GM12878 (cell line): ENCODE data around the gene POLR2I. TPM values are rescaled to one million over a fixed set of nuclear protein-coding genes. Genes with fewer than 3 reads are reported as not detected.

Experiments
- BRCA1 ChIP-seq: IDR thresholded peaks from 2 replicates; pipeline ENCODE4 v1.6.1; 2011; ENCODE audit warnings: low read depth, low read length, improper control_type of control experiment
- CREB1 ChIP-seq: IDR thresholded peaks from 2 replicates; pipeline ENCODE4 v1.6.1; 2012; ENCODE audit warnings: low read depth, mild to moderate bottlenecking, inconsistent platforms
- CREM ChIP-seq: IDR thresholded peaks from 2 replicates; pipeline ENCODE4 v1.6.1; 2014; ENCODE audit warnings: antibody characterized with exemption, low read depth
- EED ChIP-seq: sonication (generic); IDR thresholded peaks from 2 replicates; pipeline ENCODE4 v1.6.1; 2016; ENCODE audit warnings: antibody characterized with exemption, low read depth
- EGR1 ChIP-seq, 2 experiments: IDR thresholded peaks; 1 replicate in 1 of 2; 2 replicates in 1 of 2; pipeline ENCODE4 v1.6.1; 2011 to 2012; ENCODE audit warnings: low read depth in 2 of 2, low read length in 2 of 2, borderline replicate concordance in 1 of 2, mild to moderate bottlenecking in 1 of 2, moderate library complexity in 1 of 2
- GABPA ChIP-seq: IDR thresholded peaks from 2 replicates; pipeline ENCODE4 v1.6.1; 2014; ENCODE audit warnings: antibody characterized with exemption, low read depth, mild to moderate bottlenecking, inconsistent platforms
- IKZF1 ChIP-seq: fragments of 450-650 bp; conservative IDR thresholded peaks from 2 replicates; pipeline ENCODE4 v1.6.1; 2017; ENCODE audit warnings: antibody characterized with exemption, mild to moderate bottlenecking
- IRF4 ChIP-seq: IDR thresholded peaks from 2 replicates; pipeline ENCODE4 v1.6.1; 2011; ENCODE audit warnings: low read depth, low read length
- IRF5 ChIP-seq: fragments of 450-650 bp; IDR thresholded peaks from 2 replicates; pipeline ENCODE4 v1.6.1; 2017; ENCODE audit warnings: borderline replicate concordance
- MXI1 ChIP-seq: fragments of 150-350 bp; IDR thresholded peaks from 2 replicates; pipeline ENCODE4 v1.6.1; 2011; ENCODE audit warnings: low read depth, mild to moderate bottlenecking, inconsistent platforms, low read length, improper control_type of control experiment
- MYB ChIP-seq: fragments of 150-350 bp; IDR thresholded peaks from 2 replicates; pipeline ENCODE4 v1.6.1; 2014; ENCODE audit warnings: mild to moderate bottlenecking, low read depth, low read length, borderline replicate concordance
- NR2C2 ChIP-seq: IDR thresholded peaks from 2 replicates; pipeline ENCODE4 v1.6.1; 2011; ENCODE audit warnings: borderline replicate concordance, low read depth; ENCODE audit not compliant: control insufficient read depth, insufficient read length
- NR2F1 ChIP-seq: fragments of 450-650 bp; conservative IDR thresholded peaks from 2 replicates; pipeline ENCODE4 v1.6.1; 2017; ENCODE audit warnings: mild to moderate bottlenecking
- PML ChIP-seq: IDR thresholded peaks from 2 replicates; pipeline ENCODE4 v1.6.1; 2012; ENCODE audit warnings: low read length, inconsistent platforms
- PRDM15 ChIP-seq: fragments of 450-650 bp; formaldehyde crosslinking; IDR thresholded peaks from 2 replicates; pipeline ENCODE4 v1.4.0; 2020; ENCODE audit warnings: mild to moderate bottlenecking, moderate library complexity
- RCOR1 ChIP-seq: conservative IDR thresholded peaks from 2 replicates; pipeline ENCODE4 v1.6.1; 2012; ENCODE audit warnings: low read depth, low read length, improper control_type of control experiment
- STAT1 ChIP-seq: fragments of 450-650 bp; conservative IDR thresholded peaks from 2 replicates; pipeline ENCODE4 v1.6.1; 2014; ENCODE audit warnings: antibody characterized with exemption, mild to moderate bottlenecking
- STAT3 ChIP-seq: IDR thresholded peaks from 2 replicates; pipeline ENCODE4 v1.6.1; 2011; ENCODE audit warnings: low read depth, low read length, improper control_type of control experiment
- TBL1XR1 ChIP-seq: IDR thresholded peaks from 2 replicates; pipeline ENCODE4 v1.6.1; 2012; ENCODE audit warnings: low read depth, low read length, improper control_type of control experiment
- ZBED1 ChIP-seq: IDR thresholded peaks from 2 replicates; pipeline ENCODE4 v1.6.1; 2016; ENCODE audit warnings: borderline replicate concordance
- ZNF384 ChIP-seq: IDR thresholded peaks from 2 replicates; pipeline ENCODE4 v1.6.1; 2012; ENCODE audit warnings: low read depth, mild to moderate bottlenecking, low read length, improper control_type of control experiment, borderline replicate concordance
- polyA plus RNA-seq, 11 experiments: library from polyadenylated mRNA; depleted of rRNA in 4 of 11; unstranded in 6 of 11; stranded (reverse) in 5 of 11; fragments of >200 nt; fragmentation: Nextera tagmentation in 4 of 11; fragmentation: Illumina TruSeq in 1 of 11; extraction: Ambion mirVana in 4 of 11; extraction: Trizol in 1 of 11; gene quantifications; 1 replicate in 1 of 11; 2 replicates in 10 of 11; pipeline versions ENCODE4 v1.2.1 to v1.2.3, GENCODE V29; 2011 to 2016; ENCODE audit warnings: inconsistent platforms in 2 of 11, missing spikeins in 2 of 11, low read depth in 1 of 11
- total RNA-seq, 4 experiments: library from RNA; depleted of rRNA in 3 of 4; stranded (reverse); fragments of >200 nt in 3 of 4; fragmentation: Illumina TruSeq in 1 of 4; extraction: Trizol in 1 of 4; gene quantifications; 2 replicates each; pipeline versions ENCODE4 v1.2.1 to v1.2.3, GENCODE V29; 2013 to 2021
- TF ChIP-seq, protein P1 (sequence below): fragments of 450-650 bp; formaldehyde crosslinking; IDR thresholded peaks from 2 replicates; pipeline ENCODE4 v1.5.0; 2022; ENCODE audit warnings: mild to moderate bottlenecking, missing genetic modification characterization

The POLR2I gene
- total and polyA plus RNA-seq, 10 of the 15 experiments (the other 5 are each of a cell fraction or from before 2014, with no cell fraction given) = 30.9 to 272 (median 202) TPM

GRCh38 chr19:36139473-36140303 is 25.0 kb upstream of the POLR2I start, which contains the start of gene CAPNS1 (continued):
- TF ChIP-seq MXI1 (peak; percentile 78), PML (peak; percentile 56; the same call in 1 of the 2 replicates), TBL1XR1 (peak; percentile 54; the same call in 1 of the 2 replicates), GABPA (no peak), IRF4 (0 out of 2 replicates have a peak, but pooled peaks have one; percentile 28), CREB1 (peak; percentile 72), ZBED1 (peak; percentile 99; the same call in 1 of the 2 replicates), STAT3 (no peak), EED (no peak), STAT1 (0 out of 2 replicates have a peak, but pooled peaks have one; percentile 25), IRF5 (no peak), CREM (peak; percentile 73), ZNF384 (no peak), PRDM15 (CRISPR knock-in tag) (no peak), RCOR1 (no peak), IKZF1 (peak; percentile 95), NR2F1 (peak; percentile 58; the same call in 1 of the 2 replicates), NR2C2 (no peak), EGR1 (IDR thresholded peaks at IDR 0.05; ENCODE audit: borderline replicate concordance in 1 of 2, low read depth in 2 of 2, low read length in 2 of 2) (peak in 1 of 2 experiments; percentile 88; a peak in 2 of 3 replicates), MYB (no peak), BRCA1 (no peak)
- TF ChIP-seq, protein P1, sequence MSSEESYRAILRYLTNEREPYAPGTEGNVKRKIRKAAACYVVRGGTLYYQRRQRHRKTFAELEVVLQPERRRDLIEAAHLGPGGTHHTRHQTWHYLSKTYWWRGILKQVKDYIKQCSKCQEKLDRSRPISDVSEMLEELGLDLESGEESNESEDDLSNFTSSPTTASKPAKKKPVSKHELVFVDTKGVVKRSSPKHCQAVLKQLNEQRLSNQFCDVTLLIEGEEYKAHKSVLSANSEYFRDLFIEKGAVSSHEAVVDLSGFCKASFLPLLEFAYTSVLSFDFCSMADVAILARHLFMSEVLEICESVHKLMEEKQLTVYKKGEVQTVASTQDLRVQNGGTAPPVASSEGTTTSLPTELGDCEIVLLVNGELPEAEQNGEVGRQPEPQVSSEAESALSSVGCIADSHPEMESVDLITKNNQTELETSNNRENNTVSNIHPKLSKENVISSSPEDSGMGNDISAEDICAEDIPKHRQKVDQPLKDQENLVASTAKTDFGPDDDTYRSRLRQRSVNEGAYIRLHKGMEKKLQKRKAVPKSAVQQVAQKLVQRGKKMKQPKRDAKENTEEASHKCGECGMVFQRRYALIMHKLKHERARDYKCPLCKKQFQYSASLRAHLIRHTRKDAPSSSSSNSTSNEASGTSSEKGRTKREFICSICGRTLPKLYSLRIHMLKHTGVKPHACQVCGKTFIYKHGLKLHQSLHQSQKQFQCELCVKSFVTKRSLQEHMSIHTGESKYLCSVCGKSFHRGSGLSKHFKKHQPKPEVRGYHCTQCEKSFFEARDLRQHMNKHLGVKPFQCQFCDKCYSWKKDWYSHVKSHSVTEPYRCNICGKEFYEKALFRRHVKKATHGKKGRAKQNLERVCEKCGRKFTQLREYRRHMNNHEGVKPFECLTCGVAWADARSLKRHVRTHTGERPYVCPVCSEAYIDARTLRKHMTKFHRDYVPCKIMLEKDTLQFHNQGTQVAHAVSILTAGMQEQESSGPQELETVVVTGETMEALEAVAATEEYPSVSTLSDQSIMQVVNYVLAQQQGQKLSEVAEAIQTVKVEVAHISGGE = no peak
